A673 (cell line): ENCODE results near the gene KCTD12.

Experiments used
- CTCF ChIP-seq: fragments of 300-800, 200-600 bp; sonication (generic); conservative IDR thresholded peaks from 2 replicates; pipeline ENCODE4 v1.5.1; 2017; ENCODE audit warnings: low read depth, mild to moderate bottlenecking, antibody characterized with exemption, low read length, moderate library complexity, mixed read lengths
- EZH2 ChIP-seq: fragments of 200-600 bp; sonication (generic); IDR thresholded peaks from 2 replicates; pipeline ENCODE4 v1.6.1; 2017; ENCODE audit warnings: borderline replicate concordance, low read depth, mild to moderate bottlenecking, mixed read lengths, antibody characterized with exemption, low read length; ENCODE audit not compliant: poor library complexity, severe bottlenecking

- TF ChIP-seq CTCF (peak; percentile 33), EZH2 (no peak)
Measured at GRCh38 chr13:76886292-76887075, at the start of gene KCTD12.
